ENCODE data around the gene SLC22A23.

Gene SLC22A23

GRCh38 chr6:3376893-3377535 lies 79.8 kb downstream of the SLC22A23 start:
- H3K9me3 ChIP-seq (ENCODE audit: control insufficient read depth, low read depth, low read length), result no peaks in the 10 kb centered on the region
- H3K4me1 ChIP-seq (ENCODE audit: control insufficient read depth, low read depth, low read length), result peaks cover 4% of the 10 kb centered on the region
- H3K4me3 ChIP-seq (ENCODE audit: low read length), result no peak overlapping the region
- no peaks in the 10 kb centered on the region for H3K36me3 ChIP-seq (ENCODE audit: control insufficient read depth, low read depth, low read length)
- H3K9ac ChIP-seq (ENCODE audit: low read length), result no peak overlapping the region
- H3K27ac ChIP-seq (ENCODE audit: low read length), result no peak overlapping the region
- H3K27me3 ChIP-seq (ENCODE audit: control insufficient read depth, insufficient read depth, low read length), result no peaks in the 10 kb centered on the region

- Histone ChIP-seq H3K9me3 (ENCODE audit: control insufficient read depth, low read depth, low read length) (no peaks in the 10 kb centered on the region), H3K4me3 (ENCODE audit: low read length) (no peak overlapping the region), H3K9ac (ENCODE audit: low read length) (no peak overlapping the region), H3K27ac (ENCODE audit: low read length) (no peak overlapping the region), H3K36me3 (ENCODE audit: control insufficient read depth, low read depth, low read length) (no peaks in the 10 kb centered on the region), H3K4me1 (ENCODE audit: control insufficient read depth, low read depth, low read length) (peaks cover 4% of the 10 kb centered on the region), H3K27me3 (ENCODE audit: control insufficient read depth, insufficient read depth, low read length) (no peaks in the 10 kb centered on the region)
Measured at GRCh38 chr6:3376064-3376463, 80.8 kb downstream of the SLC22A23 start.

- Histone ChIP-seq H3K27me3 (ENCODE audit: control insufficient read depth, insufficient read depth, low read length) (no peaks in the 10 kb centered on the region), H3K4me1 (ENCODE audit: control insufficient read depth, low read depth, low read length) (peaks cover 3% of the 10 kb centered on the region), H3K4me3 (ENCODE audit: low read length) (no peak overlapping the region), H3K9ac (ENCODE audit: low read length) (no peak overlapping the region), H3K9me3 (ENCODE audit: control insufficient read depth, low read depth, low read length) (no peaks in the 10 kb centered on the region), H3K27ac (ENCODE audit: low read length) (no peak overlapping the region), H3K36me3 (ENCODE audit: control insufficient read depth, low read depth, low read length) (no peaks in the 10 kb centered on the region)
Measured at GRCh38 chr6:3373597-3374203, 83.2 kb downstream of the SLC22A23 start.

- H3K4me1 ChIP-seq (ENCODE audit: control insufficient read depth, low read depth, low read length), result peaks cover 3% of the 10 kb centered on the region
- H3K36me3 ChIP-seq (ENCODE audit: control insufficient read depth, low read depth, low read length), result no peaks in the 10 kb centered on the region
- no peak overlapping the region for H3K27ac ChIP-seq (ENCODE audit: low read length)
- H3K4me3 ChIP-seq (ENCODE audit: low read length), result no peak overlapping the region
- no peak overlapping the region for H3K9ac ChIP-seq (ENCODE audit: low read length)
- no peaks in the 10 kb centered on the region for H3K27me3 ChIP-seq (ENCODE audit: control insufficient read depth, insufficient read depth, low read length)
- H3K9me3 ChIP-seq (ENCODE audit: control insufficient read depth, low read depth, low read length), result no peaks in the 10 kb centered on the region
Measured at GRCh38 chr6:3372912-3373554, 83.8 kb downstream of the SLC22A23 start.

- Histone ChIP-seq H3K4me1 (ENCODE audit: control insufficient read depth, low read depth, low read length) (peaks cover 3% of the 10 kb centered on the region), H3K27ac (ENCODE audit: low read length) (no peak overlapping the region), H3K9me3 (ENCODE audit: control insufficient read depth, low read depth, low read length) (no peaks in the 10 kb centered on the region), H3K36me3 (ENCODE audit: control insufficient read depth, low read depth, low read length) (no peaks in the 10 kb centered on the region), H3K4me3 (ENCODE audit: low read length) (no peak overlapping the region), H3K27me3 (ENCODE audit: control insufficient read depth, insufficient read depth, low read length) (no peaks in the 10 kb centered on the region), H3K9ac (ENCODE audit: low read length) (no peak overlapping the region)
Measured at GRCh38 chr6:3372184-3372846, 84.5 kb downstream of the SLC22A23 start.

GRCh38 chr6:3371222-3371949 lies 85.5 kb downstream of the SLC22A23 start:
- H3K27me3 ChIP-seq (ENCODE audit: control insufficient read depth, insufficient read depth, low read length), result no peaks in the 10 kb centered on the region
- H3K4me1 ChIP-seq (ENCODE audit: control insufficient read depth, low read depth, low read length), result peaks cover 3% of the 10 kb centered on the region
- H3K9me3 ChIP-seq (ENCODE audit: control insufficient read depth, low read depth, low read length), result no peaks in the 10 kb centered on the region
- no peak overlapping the region for H3K27ac ChIP-seq (ENCODE audit: low read length)
- no peaks in the 10 kb centered on the region for H3K36me3 ChIP-seq (ENCODE audit: control insufficient read depth, low read depth, low read length)
- H3K4me3 ChIP-seq (ENCODE audit: low read length), result no peak overlapping the region
- H3K9ac ChIP-seq (ENCODE audit: low read length), result no peak overlapping the region

- H3K9me3 ChIP-seq (ENCODE audit: control insufficient read depth, low read depth, low read length), result no peaks in the 10 kb centered on the region
- peaks cover 3% of the 10 kb centered on the region for H3K4me1 ChIP-seq (ENCODE audit: control insufficient read depth, low read depth, low read length)
- H3K9ac ChIP-seq (ENCODE audit: low read length), result no peak overlapping the region
- no peaks in the 10 kb centered on the region for H3K36me3 ChIP-seq (ENCODE audit: control insufficient read depth, low read depth, low read length)
- H3K4me3 ChIP-seq (ENCODE audit: low read length), result no peak overlapping the region
- no peaks in the 10 kb centered on the region for H3K27me3 ChIP-seq (ENCODE audit: control insufficient read depth, insufficient read depth, low read length)
- no peak overlapping the region for H3K27ac ChIP-seq (ENCODE audit: low read length)
Measured at GRCh38 chr6:3370361-3371221, 86.3 kb downstream of the SLC22A23 start.

- no peaks in the 10 kb centered on the region for H3K36me3 ChIP-seq (ENCODE audit: control insufficient read depth, low read depth, low read length)
- no peak overlapping the region for H3K9ac ChIP-seq (ENCODE audit: low read length)
- H3K4me1 ChIP-seq (ENCODE audit: control insufficient read depth, low read depth, low read length), result peaks cover 3% of the 10 kb centered on the region
- no peaks in the 10 kb centered on the region for H3K27me3 ChIP-seq (ENCODE audit: control insufficient read depth, insufficient read depth, low read length)
- H3K27ac ChIP-seq (ENCODE audit: low read length), result no peak overlapping the region
- no peaks in the 10 kb centered on the region for H3K9me3 ChIP-seq (ENCODE audit: control insufficient read depth, low read depth, low read length)
- H3K4me3 ChIP-seq (ENCODE audit: low read length), result no peak overlapping the region
Measured at GRCh38 chr6:3369985-3370360, 86.9 kb downstream of the SLC22A23 start.

- Histone ChIP-seq H3K9ac (ENCODE audit: low read length) (no peak overlapping the region), H3K27me3 (ENCODE audit: control insufficient read depth, insufficient read depth, low read length) (no peaks in the 10 kb centered on the region), H3K4me3 (ENCODE audit: low read length) (no peak overlapping the region), H3K9me3 (ENCODE audit: control insufficient read depth, low read depth, low read length) (no peaks in the 10 kb centered on the region), H3K27ac (ENCODE audit: low read length) (no peak overlapping the region), H3K36me3 (ENCODE audit: control insufficient read depth, low read depth, low read length) (no peaks in the 10 kb centered on the region), H3K4me1 (ENCODE audit: control insufficient read depth, low read depth, low read length) (peaks cover 3% of the 10 kb centered on the region)
Measured at GRCh38 chr6:3368685-3369084, 88.2 kb downstream of the SLC22A23 start.

GRCh38 chr6:3367630-3368029 lies 89.2 kb downstream of the SLC22A23 start:
- no peak overlapping the region for H3K9ac ChIP-seq (ENCODE audit: low read length)
- H3K4me1 ChIP-seq (ENCODE audit: control insufficient read depth, low read depth, low read length), result peaks cover 7% of the 10 kb centered on the region
- no peak overlapping the region for H3K4me3 ChIP-seq (ENCODE audit: low read length)
- H3K36me3 ChIP-seq (ENCODE audit: control insufficient read depth, low read depth, low read length), result no peaks in the 10 kb centered on the region
- H3K27me3 ChIP-seq (ENCODE audit: control insufficient read depth, insufficient read depth, low read length), result no peaks in the 10 kb centered on the region
- no peaks in the 10 kb centered on the region for H3K9me3 ChIP-seq (ENCODE audit: control insufficient read depth, low read depth, low read length)
- H3K27ac ChIP-seq (ENCODE audit: low read length), result no peak overlapping the region

All from iPS-18a (cell line).